Loucy (cell line): ENCODE results near the gene TIMP1.
"Not testable (repeated sequence)": the region's sequence is repeated elsewhere in the genome, so short reads cannot be mapped to it uniquely, and the experiment has no call there.

ENCODE experiments used
- H2AFZ ChIP-seq: fragments of 200-600 bp; sonication (generic); 2 replicates; pipeline ENCODE4 v1.6.0; 2016; ENCODE audit warnings: antibody characterized with exemption, mild to moderate bottlenecking, low read length, moderate library complexity
- H3F3A ChIP-seq: fragments of 200-600 bp; 2 replicates; pipeline ENCODE4 v1.6.0; 2016; ENCODE audit warnings: antibody characterized with exemption, low read depth, mild to moderate bottlenecking
- H3K27me3 ChIP-seq: fragments of 200-600 bp; sonication (generic); 2 replicates; pipeline ENCODE4 v1.6.1; 2014; ENCODE audit warnings: low read length, mild to moderate bottlenecking; ENCODE audit not compliant: insufficient read depth, poor library complexity, severe bottlenecking
- H3K36me3 ChIP-seq: fragments of 200-600 bp; sonication (generic); 2 replicates; pipeline ENCODE4 v1.6.1; 2016; ENCODE audit warnings: low read length; ENCODE audit not compliant: insufficient read depth
- H3K4me1 ChIP-seq: fragments of 200-600 bp; sonication (generic); 2 replicates; pipeline ENCODE4 v1.5.1; 2014; ENCODE audit warnings: low read length, mild to moderate bottlenecking; ENCODE audit not compliant: insufficient read depth, poor library complexity, severe bottlenecking
- H3K4me2 ChIP-seq: fragments of 200-600 bp; sonication (generic); 2 replicates; pipeline ENCODE4 v1.6.0; 2014; ENCODE audit warnings: antibody characterized with exemption, low read length, low read depth, mild to moderate bottlenecking; ENCODE audit not compliant: poor library complexity, severe bottlenecking
- H3K4me3 ChIP-seq: fragments of 200-600 bp; sonication (generic); 2 replicates; pipeline ENCODE4 v1.5.1; 2014; ENCODE audit warnings: low read length, mild to moderate bottlenecking, mixed read lengths; ENCODE audit not compliant: poor library complexity, severe bottlenecking
- H3K79me2 ChIP-seq: fragments of 200-600 bp; sonication (generic); 2 replicates; pipeline ENCODE4 v1.6.1; 2014; ENCODE audit warnings: low read length; ENCODE audit not compliant: insufficient read depth
- H3K9ac ChIP-seq: fragments of 200-600 bp; sonication (generic); 2 replicates; pipeline ENCODE4 v1.6.0; 2014; ENCODE audit warnings: mild to moderate bottlenecking, low read depth, low read length, moderate library complexity; ENCODE audit not compliant: poor library complexity, severe bottlenecking
- H3K9me2 ChIP-seq: fragments of 200-600 bp; sonication (generic); replicated peaks from 2 replicates; pipeline ENCODE4 v1.6.1; 2016; ENCODE audit warnings: low read depth, low read length, mixed read lengths
- H3K9me3 ChIP-seq: fragments of 200-600 bp; sonication (generic); 2 replicates; pipeline ENCODE4 v1.6.1; 2014; ENCODE audit warnings: mild to moderate bottlenecking, antibody characterized with exemption, low read length, low read depth; ENCODE audit not compliant: insufficient read depth
- H4K20me1 ChIP-seq: fragments of 200-600 bp; sonication (generic); 2 replicates; pipeline ENCODE4 v1.6.0; 2014; ENCODE audit warnings: antibody characterized with exemption, low read length, mild to moderate bottlenecking; ENCODE audit not compliant: insufficient read depth, poor library complexity, severe bottlenecking
- EZH2phosphoT487 ChIP-seq: fragments of 200-600 bp; IDR thresholded peaks from 2 replicates; pipeline ENCODE4 v1.6.1; 2018; ENCODE audit warnings: antibody characterized with exemption, mild to moderate bottlenecking, moderate library complexity, borderline replicate concordance
- TF ChIP-seq, protein P1 (sequence below): fragments of 200-600 bp; sonication (generic); conservative IDR thresholded peaks from 2 replicates; pipeline ENCODE4 v1.5.1; 2014; ENCODE audit warnings: mild to moderate bottlenecking, antibody characterized with exemption, low read length

The TIMP1 gene

DNA sequence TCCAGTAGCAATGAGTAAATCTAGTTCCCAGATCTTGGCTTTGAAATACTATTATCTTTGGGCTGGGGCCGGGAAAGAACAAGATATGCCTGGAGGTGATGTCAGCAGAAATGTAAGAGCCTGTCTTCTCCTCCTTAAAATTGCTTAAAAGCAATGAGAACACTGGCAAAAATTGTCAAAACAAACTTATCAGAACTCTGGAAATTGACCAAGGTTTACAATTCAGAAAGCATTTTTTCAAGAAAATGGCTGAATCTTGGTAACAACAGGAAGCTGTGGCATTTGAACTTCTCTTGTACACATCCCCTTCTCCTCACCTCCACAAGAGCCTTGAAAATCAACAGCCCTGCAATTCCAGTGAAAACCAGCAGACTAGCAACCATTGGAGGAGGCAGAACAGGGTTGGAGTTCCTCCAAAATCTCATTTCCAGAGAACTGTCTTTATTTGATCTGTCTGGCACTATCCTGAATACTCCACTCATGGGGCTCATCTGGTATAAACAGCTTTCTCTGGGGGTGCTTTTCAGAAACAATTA is 13.5 kb downstream of the TIMP1 start:
- H3K4me1 ChIP-seq: peaks cover 7% of the 10 kb centered on the region
- no peak overlapping the region for H3K9ac ChIP-seq
- no peaks in the 10 kb centered on the region for H3K36me3 ChIP-seq
- no peaks in the 10 kb centered on the region for H3K27me3 ChIP-seq
- H4K20me1 ChIP-seq: no peaks in the 10 kb centered on the region
- H2AFZ ChIP-seq: no peak overlapping the region; the same call in 1 of the 2 replicates
- no peaks in the 10 kb centered on the region for H3K9me2 ChIP-seq
- no peaks in the 10 kb centered on the region for H3K9me3 ChIP-seq
- H3K4me2 ChIP-seq: no peak overlapping the region
- H3F3A ChIP-seq: no peaks in the 10 kb centered on the region
- H3K4me3 ChIP-seq: no peak overlapping the region
- no peaks in the 10 kb centered on the region for H3K79me2 ChIP-seq
- TF ChIP-seq, protein P1, sequence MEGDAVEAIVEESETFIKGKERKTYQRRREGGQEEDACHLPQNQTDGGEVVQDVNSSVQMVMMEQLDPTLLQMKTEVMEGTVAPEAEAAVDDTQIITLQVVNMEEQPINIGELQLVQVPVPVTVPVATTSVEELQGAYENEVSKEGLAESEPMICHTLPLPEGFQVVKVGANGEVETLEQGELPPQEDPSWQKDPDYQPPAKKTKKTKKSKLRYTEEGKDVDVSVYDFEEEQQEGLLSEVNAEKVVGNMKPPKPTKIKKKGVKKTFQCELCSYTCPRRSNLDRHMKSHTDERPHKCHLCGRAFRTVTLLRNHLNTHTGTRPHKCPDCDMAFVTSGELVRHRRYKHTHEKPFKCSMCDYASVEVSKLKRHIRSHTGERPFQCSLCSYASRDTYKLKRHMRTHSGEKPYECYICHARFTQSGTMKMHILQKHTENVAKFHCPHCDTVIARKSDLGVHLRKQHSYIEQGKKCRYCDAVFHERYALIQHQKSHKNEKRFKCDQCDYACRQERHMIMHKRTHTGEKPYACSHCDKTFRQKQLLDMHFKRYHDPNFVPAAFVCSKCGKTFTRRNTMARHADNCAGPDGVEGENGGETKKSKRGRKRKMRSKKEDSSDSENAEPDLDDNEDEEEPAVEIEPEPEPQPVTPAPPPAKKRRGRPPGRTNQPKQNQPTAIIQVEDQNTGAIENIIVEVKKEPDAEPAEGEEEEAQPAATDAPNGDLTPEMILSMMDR: no peak
- no peak for TF ChIP-seq EZH2phosphoT487

DNA sequence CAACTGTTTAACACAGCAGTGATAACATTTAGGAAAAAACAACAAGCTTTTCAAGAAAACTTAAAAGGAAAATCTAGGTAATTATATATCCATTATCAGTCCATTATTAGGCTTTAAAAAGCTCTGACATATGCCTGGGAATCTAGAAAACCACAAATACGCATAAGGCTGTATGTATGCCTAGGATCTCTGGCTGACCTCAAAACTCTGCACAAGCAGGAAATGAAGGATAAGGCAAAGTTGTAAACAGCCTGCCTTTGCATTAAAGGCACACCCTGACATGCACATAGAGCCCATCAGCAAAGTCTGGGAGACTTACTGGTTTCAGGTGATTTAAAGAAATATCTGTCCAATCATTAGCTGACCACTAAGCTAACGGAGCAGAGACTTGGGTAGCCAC is 14.0 kb downstream of the TIMP1 start:
- Histone ChIP-seq H3K36me3 (no peaks in the 10 kb centered on the region), H3K9ac (no peak overlapping the region), H3F3A (no peaks in the 10 kb centered on the region), H3K27me3 (no peaks in the 10 kb centered on the region), H3K4me1 (peaks cover 7% of the 10 kb centered on the region), H3K4me3 (no peak overlapping the region), H3K4me2 (no peak overlapping the region), H3K9me2 (no peaks in the 10 kb centered on the region), H3K79me2 (no peaks in the 10 kb centered on the region), H2AFZ (no peak overlapping the region), H4K20me1 (no peaks in the 10 kb centered on the region), H3K9me3 (no peaks in the 10 kb centered on the region)
- TF ChIP-seq, protein P1: no peak

DNA sequence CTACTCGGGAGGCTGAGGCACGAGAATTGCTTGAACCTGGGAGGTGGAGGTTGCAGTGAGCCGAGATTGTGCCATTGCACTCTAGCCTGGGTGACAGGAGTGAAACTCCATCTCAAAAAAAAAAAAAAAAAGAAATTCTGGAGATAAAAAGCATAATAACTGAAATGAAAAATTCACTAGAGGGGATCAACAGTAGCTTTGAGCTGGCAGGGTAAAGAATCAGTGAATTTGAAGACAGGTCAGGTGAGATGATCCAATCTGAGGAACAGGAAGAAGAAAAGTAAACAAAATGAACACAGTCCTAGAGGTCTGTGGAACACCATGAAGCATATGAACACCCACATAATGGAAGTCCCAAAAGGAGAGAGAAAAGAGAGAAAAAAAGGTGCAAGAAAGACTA is 15.0 kb downstream of the TIMP1 start:
- TF ChIP-seq EZH2phosphoT487: no peak
- Histone ChIP-seq H3K4me1 (peaks cover 7% of the 10 kb centered on the region), H3K36me3 (no peaks in the 10 kb centered on the region), H3K4me3 (no peak overlapping the region), H3K27me3 (no peaks in the 10 kb centered on the region), H4K20me1 (no peaks in the 10 kb centered on the region), H3K9me2 (no peaks in the 10 kb centered on the region), H3K9me3 (no peaks in the 10 kb centered on the region), H2AFZ (no peak overlapping the region), H3K9ac (no peak overlapping the region), H3F3A (no peaks in the 10 kb centered on the region), H3K79me2 (no peaks in the 10 kb centered on the region), H3K4me2 (no peak overlapping the region)

DNA sequence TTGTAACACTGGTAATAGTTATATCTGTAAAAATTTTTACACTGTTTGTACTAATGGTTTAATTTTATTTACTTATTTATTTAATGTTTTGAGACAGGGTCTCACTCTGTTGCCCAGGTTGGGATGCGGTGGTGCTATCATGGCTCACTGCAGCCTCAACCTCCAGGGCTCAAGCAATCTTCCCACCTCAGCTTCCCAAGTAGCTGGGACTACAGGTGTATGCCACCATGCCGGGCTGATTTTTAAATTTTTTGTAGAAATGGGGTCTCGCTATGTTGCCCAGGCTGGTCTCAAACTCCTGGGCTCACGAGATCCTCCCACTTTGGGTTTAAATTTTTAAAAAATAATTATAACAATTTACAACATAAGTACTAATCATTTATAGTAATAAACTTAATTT is 20.9 kb downstream of the TIMP1 start:
- H3K4me2 ChIP-seq, H3K9me3 ChIP-seq, H3K9me2 ChIP-seq, H3K36me3 ChIP-seq, H3K4me1 ChIP-seq, H3F3A ChIP-seq, H4K20me1 ChIP-seq, H3K4me3 ChIP-seq, H3K27me3 ChIP-seq, H2AFZ ChIP-seq, H3K79me2 ChIP-seq, H3K9ac ChIP-seq: not testable (repeated sequence)
